ENCODE measurements around the gene SLC25A5.

Gene SLC25A5

GRCh38 chrX:119505945-119506344, 37.7 kb downstream of the SLC25A5 start:
- DNase-seq (ENCODE audit: low read depth), result no peak

GRCh38 chrX:119507206-119507605, 39.0 kb downstream of the SLC25A5 start:
- no peak for DNase-seq (ENCODE audit: low read depth)

- no peak for DNase-seq (ENCODE audit: low read depth)
These were observed 44.0 kb downstream of the SLC25A5 start for GRCh38 chrX:119512146-119512800.

- no peak for DNase-seq (ENCODE audit: low read depth)
These were observed 48.0 kb downstream of the SLC25A5 start for GRCh38 chrX:119516157-119516702.

GRCh38 chrX:119518371-119518770, 50.1 kb downstream of the SLC25A5 start:
- DNase-seq (ENCODE audit: low read depth), result no peak

Measured in stimulated activated CD8-positive, alpha-beta memory T cell treated with anti-CD3 and anti-CD28 coated beads, Interleukin-12 subunit alpha, Interleukin-12 subunit beta, amount 100 ng/mL, for 4 hours (primary cell).